A673 (cell line): ENCODE data around the gene EGFR. TPM values are rescaled to one million over a fixed set of nuclear protein-coding genes. Genes with fewer than 3 reads are reported as not detected.

Source experiments
- BruUV-seq: library from RNA; stranded (reverse); fragments of 400-500 nt; replicated peaks from 2 replicates; lab custom pipeline; 2021; lab: Mats Ljungman, UMichigan
- CTCF ChIA-PET: fragments of 300-600 bp; sonication (Branson Sonifier 250); formaldehyde crosslinking; loops from one replicate; lab custom pipeline; 2022; ENCODE audit warnings: antibody characterized with exemption; lab: Charles Lee
- POLR2A ChIA-PET: fragments of 300-600 bp; sonication (Branson Sonifier 250); formaldehyde crosslinking; loops from one replicate; lab custom pipeline; 2022; ENCODE audit warnings: antibody characterized with exemption; ENCODE audit not compliant: low non-redundant PET; lab: Charles Lee
- DNase-seq: peaks from one replicate; pipeline ENCODE4 v3.0.0-alpha.2; 2015; ENCODE audit warnings: low spot score
- H3K27ac ChIP-seq: fragments of 200-600 bp; sonication (generic); 2 replicates; pipeline ENCODE4 v1.5.1; 2016; ENCODE audit warnings: mixed run types, low read depth, mild to moderate bottlenecking, mixed read lengths, antibody characterized with exemption, low read length; ENCODE audit not compliant: poor library complexity, severe bottlenecking
- H3K27me3 ChIP-seq: fragments of 200-600 bp; sonication (generic); replicated peaks from 2 replicates; pipeline ENCODE4 v1.6.1; 2017; ENCODE audit warnings: mixed run types, low read depth, mild to moderate bottlenecking, mixed read lengths, antibody characterized with exemption, low read length; ENCODE audit not compliant: insufficient read depth, poor library complexity
- H3K36me3 ChIP-seq: fragments of 200-600 bp; sonication (generic); 2 replicates; pipeline ENCODE4 v1.6.1; 2016; ENCODE audit warnings: mixed run types, mild to moderate bottlenecking, mixed read lengths, antibody characterized with exemption, low read length; ENCODE audit not compliant: insufficient read depth, poor library complexity, severe bottlenecking
- H3K4me1 ChIP-seq: fragments of 200-600 bp; sonication (generic); 2 replicates; pipeline ENCODE4 v1.6.1; 2017; ENCODE audit warnings: mixed run types, mild to moderate bottlenecking, mixed read lengths, antibody characterized with exemption, low read length; ENCODE audit not compliant: insufficient read depth, poor library complexity, severe bottlenecking
- H3K4me3 ChIP-seq: fragments of 200-600 bp; sonication (generic); 2 replicates; pipeline ENCODE4 v1.5.1; 2016; ENCODE audit warnings: low read depth, mixed run types, mild to moderate bottlenecking, mixed read lengths, low read length; ENCODE audit not compliant: poor library complexity, severe bottlenecking
- H3K9me3 ChIP-seq: fragments of 200-600 bp; sonication (generic); 2 replicates; pipeline ENCODE4 v1.6.1; 2016; ENCODE audit warnings: mixed run types, low read depth, mild to moderate bottlenecking, mixed read lengths, antibody characterized with exemption, low read length; ENCODE audit not compliant: poor library complexity, severe bottlenecking
- CTCF ChIP-seq: fragments of 300-800, 200-600 bp; sonication (generic); conservative IDR thresholded peaks from 2 replicates; pipeline ENCODE4 v1.5.1; 2017; ENCODE audit warnings: low read depth, mild to moderate bottlenecking, antibody characterized with exemption, low read length, moderate library complexity, mixed read lengths
- EZH2 ChIP-seq: fragments of 200-600 bp; sonication (generic); IDR thresholded peaks from 2 replicates; pipeline ENCODE4 v1.6.1; 2017; ENCODE audit warnings: borderline replicate concordance, low read depth, mild to moderate bottlenecking, mixed read lengths, antibody characterized with exemption, low read length; ENCODE audit not compliant: poor library complexity, severe bottlenecking
- intact Hi-C: fragments of 100-400 bp; cut with micrococcal nuclease; formaldehyde crosslinking; loops from one replicate; pipeline ENCODE4 v1.10.0; 2022; ENCODE audit not compliant: unreplicated experiment
- total RNA-seq: library from RNA; stranded (reverse); gene quantifications from 2 replicates; pipeline ENCODE4 v1.2.3, GENCODE V29; 2021

Gene EGFR
- total RNA-seq, 1 experiment from 2014 or later = 0.84 TPM

DNA sequence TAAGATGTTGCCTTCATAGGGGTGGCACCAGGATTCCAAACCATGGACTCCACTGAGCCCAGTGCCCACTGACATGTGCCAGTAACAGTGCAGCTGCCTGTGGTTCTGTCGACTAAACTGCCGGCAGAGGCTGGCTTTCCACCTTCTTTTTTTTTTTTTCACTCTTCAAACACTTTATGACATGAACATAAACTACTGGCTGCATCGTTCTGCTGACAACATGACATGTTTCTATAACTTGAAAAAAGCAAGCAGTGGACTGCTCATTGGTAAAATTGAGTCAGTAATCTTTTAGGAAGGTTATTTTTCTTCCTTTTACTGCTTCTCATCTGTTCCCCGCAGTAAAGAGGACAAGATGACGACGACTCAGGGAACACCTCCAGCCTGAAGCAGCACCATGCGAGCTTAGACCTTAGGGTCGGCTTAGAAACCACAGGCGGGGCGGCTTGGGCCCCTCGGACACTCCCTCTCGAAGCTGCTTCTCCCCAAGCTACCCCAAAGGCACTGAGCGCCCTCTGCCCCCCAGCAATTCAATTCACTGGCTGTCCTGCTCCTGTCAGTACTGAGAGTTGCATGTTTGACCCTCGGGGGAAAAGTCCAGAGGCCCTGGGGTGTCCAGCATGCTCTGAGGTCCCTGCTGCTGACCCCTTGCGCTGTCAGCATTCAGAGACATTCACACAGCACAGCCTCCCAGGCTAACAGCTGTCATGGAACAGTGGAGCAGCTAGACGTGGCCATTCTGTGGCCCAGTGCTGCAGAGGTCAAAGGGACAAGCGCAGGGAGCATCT lies 112.5 kb downstream of the EGFR start:
- intact Hi-C loops = no loop called here
- H3K9me3 ChIP-seq = no peaks in the 10 kb centered on the region
- no peak overlapping the region for H3K27ac ChIP-seq
- no peaks in the 10 kb centered on the region for H3K27me3 ChIP-seq
- peaks cover 20% of the 10 kb centered on the region for H3K4me1 ChIP-seq
- no peak overlapping the region for H3K4me3 ChIP-seq
- CTCF ChIA-PET = no interaction called here
- POLR2A ChIA-PET = no interaction called here
- no peak for TF ChIP-seq EZH2
- no peak for TF ChIP-seq CTCF
- H3K36me3 ChIP-seq = no peaks in the 10 kb centered on the region
- no TSS peak for BruUV-seq
- no peak for DNase-seq

- ChIA-PET POLR2A (no interaction called here), CTCF (no interaction called here)
- intact Hi-C loops = no loop called here
- Histone ChIP-seq H3K27me3 (no peaks in the 10 kb centered on the region), H3K9me3 (no peaks in the 10 kb centered on the region), H3K27ac (no peak overlapping the region), H3K4me1 (peaks cover 20% of the 10 kb centered on the region), H3K4me3 (no peak overlapping the region), H3K36me3 (no peaks in the 10 kb centered on the region)
- TF ChIP-seq EZH2 (no peak), CTCF (no peak)
- DNase-seq = no peak
- no TSS peak for BruUV-seq
Measured at GRCh38 chr7:55132550-55132889, 113.7 kb downstream of the EGFR start.

DNA sequence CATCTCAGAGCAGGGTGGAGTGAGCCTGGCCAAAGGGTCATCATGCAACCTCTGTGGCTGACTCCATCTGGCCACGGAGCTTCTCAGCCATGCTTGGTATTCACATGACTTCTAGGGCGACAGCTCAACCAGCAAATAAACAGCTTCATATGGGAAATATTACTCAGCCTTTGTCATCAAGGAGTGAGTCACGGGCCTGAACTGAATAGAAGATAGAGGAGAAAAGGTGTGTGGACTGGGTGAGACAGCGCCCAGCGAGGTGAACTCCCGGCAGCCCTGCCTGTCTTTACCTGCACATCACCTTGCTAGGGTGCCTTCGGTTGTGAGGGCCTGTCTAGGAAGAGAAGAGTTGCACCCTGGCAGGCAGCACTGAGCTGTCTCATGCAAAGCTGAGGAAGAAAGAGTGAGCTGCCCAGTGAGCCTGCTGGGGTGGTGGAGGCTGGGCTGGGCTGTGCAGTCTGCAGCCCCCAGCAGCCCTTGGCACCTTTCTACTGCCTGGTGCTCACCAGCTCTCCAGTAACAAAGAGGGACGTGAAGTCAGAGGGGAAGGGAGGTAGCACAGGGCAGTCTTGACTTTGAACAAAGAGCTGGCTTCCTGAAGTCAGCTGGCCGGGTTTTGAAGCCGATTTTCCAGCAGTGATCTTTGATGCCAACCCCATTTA lies 114.2 kb downstream of the EGFR start:
- BruUV-seq = no TSS peak
- no peak overlapping the region for H3K27ac ChIP-seq
- H3K4me1 ChIP-seq = peaks cover 20% of the 10 kb centered on the region
- no peak for DNase-seq
- no peak overlapping the region for H3K4me3 ChIP-seq
- ChIA-PET CTCF (no interaction called here), POLR2A (no interaction called here)
- H3K36me3 ChIP-seq = no peaks in the 10 kb centered on the region
- H3K27me3 ChIP-seq = no peaks in the 10 kb centered on the region
- no peaks in the 10 kb centered on the region for H3K9me3 ChIP-seq
- intact Hi-C loops = no loop called here
- TF ChIP-seq EZH2 (no peak), CTCF (no peak)
